Liver (tissue), 9 donors: ENCODE measurements around the gene C3orf70. TPM values are rescaled to one million over a fixed set of nuclear protein-coding genes. Genes with fewer than 3 reads are reported as not detected.

Source experiments
- DNase-seq: peaks from one replicate; pipeline ENCODE4 v3.0.0-alpha.2; 2017; ENCODE audit warnings: low spot score
- H3K27ac ChIP-seq, 2 donors: one replicate each; pipeline ENCODE4 v1.7.0; 2013; ENCODE audit warnings: inconsistent platforms in 2 of 2, low read length in 2 of 2, control low read depth in 1 of 2, low read depth in 1 of 2, mild to moderate bottlenecking in 1 of 2
- H3K27me3 ChIP-seq, 4 donors: one replicate each; pipeline versions ENCODE4 v1.6.1 to v1.7.0; 2013; ENCODE audit warnings: low read length in 3 of 4, inconsistent platforms in 1 of 4, mild to moderate bottlenecking in 1 of 4, moderate library complexity in 1 of 4; ENCODE audit not compliant: control insufficient read depth in 4 of 4, insufficient read depth in 4 of 4
- H3K36me3 ChIP-seq, 4 donors: one replicate each; pipeline versions ENCODE4 v1.6.1 to v1.7.0; 2013; ENCODE audit warnings: low read length in 3 of 4, mild to moderate bottlenecking in 3 of 4, low read depth in 1 of 4, moderate library complexity in 1 of 4; ENCODE audit not compliant: control insufficient read depth in 4 of 4, insufficient read depth in 3 of 4
- H3K4me1 ChIP-seq, 4 donors: one replicate each; pipeline versions ENCODE4 v1.6.1 to v1.7.0; 2013; ENCODE audit warnings: low read length in 3 of 4, mild to moderate bottlenecking in 3 of 4, moderate library complexity in 1 of 4; ENCODE audit not compliant: control insufficient read depth in 4 of 4, insufficient read depth in 4 of 4
- H3K4me3 ChIP-seq, 3 donors: one replicate each; pipeline versions ENCODE4 v1.6.1 to v1.7.0; 2013; ENCODE audit warnings: low read length in 3 of 3, control low read depth in 1 of 3, low read depth in 1 of 3, mild to moderate bottlenecking in 1 of 3
- H3K9ac ChIP-seq, 2 donors: one replicate each; pipeline ENCODE4 v1.7.0; 2013; ENCODE audit warnings: low read length in 2 of 2, mild to moderate bottlenecking in 2 of 2, moderate library complexity in 2 of 2, control low read depth in 1 of 2, low read depth in 1 of 2
- H3K9me3 ChIP-seq, 4 donors: one replicate each; pipeline versions ENCODE4 v1.6.1 to v1.7.0; 2013; ENCODE audit warnings: low read length in 3 of 4; ENCODE audit not compliant: control insufficient read depth in 4 of 4
- ATF3 ChIP-seq: IDR thresholded peaks from 2 replicates; pipeline ENCODE4 v1.6.1; 2016; ENCODE audit warnings: antibody characterized with exemption
- CTCF ChIP-seq: fragments of 150-350 bp; IDR thresholded peaks from 2 replicates; pipeline ENCODE4 v1.5.1; 2017; ENCODE audit warnings: improper control_type of control experiment, low read depth, low read length; ENCODE audit not compliant: missing input control
- EGR1 ChIP-seq, 2 donors: IDR thresholded peaks; 2 replicates each; pipeline ENCODE4 v1.6.1; 2016 to 2018; ENCODE audit warnings: antibody characterized with exemption in 2 of 2, low read depth in 2 of 2
- FOXA1 ChIP-seq: IDR thresholded peaks from 2 replicates; pipeline ENCODE4 v1.6.1; 2016; ENCODE audit warnings: antibody characterized with exemption
- FOXA2 ChIP-seq: IDR thresholded peaks from 2 replicates; pipeline ENCODE4 v1.6.1; 2016; ENCODE audit warnings: antibody characterized with exemption
- GABPA ChIP-seq, 2 donors: IDR thresholded peaks in 1 of 2; conservative IDR thresholded peaks in 1 of 2; 2 replicates each; pipeline ENCODE4 v1.6.1; 2016; ENCODE audit warnings: antibody characterized with exemption in 2 of 2, mild to moderate bottlenecking in 1 of 2, moderate library complexity in 1 of 2
- HNF4A ChIP-seq, 2 donors: conservative IDR thresholded peaks; 2 replicates each; pipeline ENCODE4 v1.6.1; 2016; ENCODE audit warnings: antibody characterized with exemption in 2 of 2, mild to moderate bottlenecking in 2 of 2
- NR2F2 ChIP-seq: IDR thresholded peaks from 2 replicates; pipeline ENCODE4 v1.6.1; 2016; ENCODE audit warnings: antibody characterized with exemption
- RAD21 ChIP-seq, 2 donors: IDR thresholded peaks; 2 replicates each; pipeline ENCODE4 v1.6.1; 2016; ENCODE audit warnings: antibody characterized with exemption in 2 of 2, mild to moderate bottlenecking in 2 of 2
- REST ChIP-seq: IDR thresholded peaks from 2 replicates; pipeline ENCODE4 v1.6.1; 2016; ENCODE audit warnings: antibody characterized with exemption, mild to moderate bottlenecking
- RXRA ChIP-seq, 2 donors: IDR thresholded peaks; 2 replicates each; pipeline ENCODE4 v1.6.1; 2017 to 2018; ENCODE audit warnings: antibody characterized with exemption in 2 of 2, mild to moderate bottlenecking in 1 of 2
- SP1 ChIP-seq: IDR thresholded peaks from 2 replicates; pipeline ENCODE4 v1.6.1; 2018; ENCODE audit warnings: antibody characterized with exemption, mild to moderate bottlenecking
- TAF1 ChIP-seq: conservative IDR thresholded peaks from 2 replicates; pipeline ENCODE4 v1.6.1; 2016; ENCODE audit warnings: antibody characterized with exemption, mild to moderate bottlenecking
- YY1 ChIP-seq: IDR thresholded peaks from 2 replicates; pipeline ENCODE4 v1.6.1; 2016; ENCODE audit warnings: antibody characterized with exemption, mild to moderate bottlenecking
- ZBTB33 ChIP-seq: IDR thresholded peaks from 2 replicates; pipeline ENCODE4 v1.6.1; 2016; ENCODE audit warnings: antibody characterized with exemption
- WGBS: extraction: QIAGEN DNeasy Blood & Tissue Kit; methylation state at CpG from one replicate; pipeline ENCODE4 v1.1.7; 2013; 5-methylcytosine and 5-hydroxymethylcytosine counted together
- polyA plus RNA-seq, 2 donors: library from polyadenylated mRNA; stranded (reverse) in 1 of 2; unstranded in 1 of 2; fragments of 200-250 nt in 1 of 2; fragments of >200 nt in 1 of 2; fragmentation: Nextera tagmentation in 1 of 2; extraction: Ambion mirVana in 1 of 2; gene quantifications; one replicate each; pipeline versions ENCODE4 v1.2.1 to v1.2.3, GENCODE V29; 2013 to 2015
- total RNA-seq, 2 donors: library from RNA; depleted of rRNA; stranded (reverse); fragments of >200 nt; gene quantifications; one replicate each; pipeline ENCODE4 v1.2.3, GENCODE V29; 2014
- donor health status: healthy.
- donor health status: healthy.
- donor health status: healthy.
- donor health status: healthy.
- donor health status: healthy.

The C3orf70 gene
- total and polyA plus RNA-seq, 4 donors: 0.15 to 0.79 (median 0.41) TPM

GRCh38 chr3:185060655-185061054 is 92.2 kb downstream of the C3orf70 start:
- TF ChIP-seq HNF4A (conservative IDR thresholded peaks at IDR 0.05) (no peak), NR2F2 (no peak), SP1 (no peak), FOXA1 (no peak), TAF1 (no peak), RXRA (IDR thresholded peaks at IDR 0.05) (no peak), REST (no peak), YY1 (no peak), ZBTB33 (no peak), EGR1 (IDR thresholded peaks at IDR 0.05; ENCODE audit: low read depth in 2 of 2) (no peak), RAD21 (IDR thresholded peaks at IDR 0.05) (no peak), CTCF (no peak)
- no peak for DNase-seq
- Histone ChIP-seq H3K9me3 (peaks cover 0 to 2% (median 0%) of the 10 kb centered on the region in 4 donors), H3K27me3 (no peaks in the 10 kb centered on the region), H3K27ac (no peak overlapping the region), H3K36me3 (no peaks in the 10 kb centered on the region), H3K4me3 (no peak overlapping the region), H3K9ac (no peak overlapping the region), H3K4me1 (no peaks in the 10 kb centered on the region)
- WGBS: 95% methylated on average over 2 of the region's 2 CpGs

- Histone ChIP-seq H3K9ac (no peak overlapping the region), H3K27me3 (no peaks in the 10 kb centered on the region), H3K4me1 (no peaks in the 10 kb centered on the region), H3K27ac (no peak overlapping the region), H3K36me3 (no peaks in the 10 kb centered on the region), H3K4me3 (no peak overlapping the region), H3K9me3 (peaks cover 0 to 2% (median 0%) of the 10 kb centered on the region in 4 donors)
- no peak for DNase-seq
- WGBS: 76% methylated on average over 2 of the region's 2 CpGs
- TF ChIP-seq NR2F2 (no peak), FOXA1 (no peak), TAF1 (no peak), ZBTB33 (no peak), FOXA2 (no peak), RXRA (IDR thresholded peaks at IDR 0.05) (no peak), CTCF (no peak), GABPA (IDR thresholded peaks at IDR 0.05 in 1 of 2, conservative IDR thresholded peaks at IDR 0.05 in 1 of 2) (no peak), ATF3 (no peak), SP1 (no peak)
Observed at GRCh38 chr3:185059766-185060165, 93.1 kb downstream of the C3orf70 start.
